Activated naive CD4-positive, alpha-beta T cell treated with anti-CD3 and anti-CD28 coated beads, Interleukin-2, amount 10 ng/mL, durations not matched to agents 7 days and 5 days (primary cell): Measurements from ENCODE around the gene ACTR3.
A peak's percentile ranks its signal among the peaks of the same experiment; 100 is the strongest.

ENCODE experiments used
- CTCF ChIA-PET: fragments of 350-600 bp; sonication (Branson Sonifier 250); formaldehyde crosslinking; loops from one replicate; lab custom pipeline; 2021; ENCODE audit warnings: antibody characterized with exemption; lab: Charles Lee
- DNase-seq: peaks from one replicate; pipeline ENCODE4 v3.0.0-alpha.2; 2020
- H3K27ac Mint-ChIP-seq: one replicate; pipeline ENCODE4 v1.8.0; 2021; ENCODE audit warnings: mild to moderate bottlenecking, moderate library complexity, mixed read lengths
- H3K27me3 Mint-ChIP-seq: one replicate; pipeline ENCODE4 v1.8.0; 2021; ENCODE audit warnings: mild to moderate bottlenecking, mixed read lengths
- H3K36me3 Mint-ChIP-seq: one replicate; pipeline ENCODE4 v1.8.0; 2021; ENCODE audit warnings: mixed read lengths
- H3K4me1 Mint-ChIP-seq: one replicate; pipeline ENCODE4 v1.8.0; 2021; ENCODE audit warnings: mixed read lengths
- H3K4me3 Mint-ChIP-seq: one replicate; pipeline ENCODE4 v1.8.0; 2021; ENCODE audit warnings: mild to moderate bottlenecking, moderate library complexity, mixed read lengths
- H3K9me3 Mint-ChIP-seq: one replicate; pipeline ENCODE4 v1.8.0; 2021; ENCODE audit warnings: mixed read lengths

Gene ACTR3

GRCh38 chr2:113858764-113859163 lies 31.1 kb upstream of the ACTR3 start:
- DNase-seq: no peak

GRCh38 chr2:113861740-113862139 lies 28.1 kb upstream of the ACTR3 start:
- Mint-ChIP-seq H3K27me3 (no peaks in the 10 kb centered on the region), H3K4me1 (no peaks in the 10 kb centered on the region), H3K36me3 (peaks cover 3% of the 10 kb centered on the region), H3K9me3 (no peaks in the 10 kb centered on the region), H3K4me3 (no peak overlapping the region), H3K27ac (no peak overlapping the region)
- CTCF ChIA-PET: interaction anchor here (0.6 kb wide), 1 partner anchor 1406 kb away, joined by 3 read pairs; no protein-coding TSS in a partner anchor
- DNase-seq: no peak

More at GRCh38 chr2:113858764-113859163, 31.1 kb upstream of the ACTR3 start:
- Mint-ChIP-seq H3K36me3 (peaks cover 3% of the 10 kb centered on the region), H3K4me1 (no peaks in the 10 kb centered on the region), H3K27ac (no peak overlapping the region), H3K27me3 (no peaks in the 10 kb centered on the region), H3K4me3 (no peak overlapping the region), H3K9me3 (no peaks in the 10 kb centered on the region)
- CTCF ChIA-PET: no interaction called here

DNA sequence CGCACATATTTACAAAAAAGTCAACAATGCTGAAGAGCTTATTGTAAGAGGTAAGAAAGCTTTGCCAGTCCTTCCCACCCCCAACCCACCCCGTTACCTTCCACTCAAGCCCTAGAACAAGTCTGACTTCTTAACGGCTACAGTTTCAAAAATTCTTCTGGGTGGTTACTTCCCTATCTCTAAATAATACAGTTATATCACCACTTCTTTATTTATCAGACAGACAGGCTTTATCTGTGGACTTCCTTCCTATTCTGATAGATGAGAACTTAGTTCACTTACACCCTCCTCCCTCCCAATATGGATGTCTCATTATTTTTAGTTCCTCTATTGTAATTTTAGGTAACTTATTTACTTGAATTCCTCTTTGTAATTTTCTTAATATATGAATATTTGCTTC lies 26.7 kb upstream of the ACTR3 start:
- Mint-ChIP-seq H3K27ac (no peak overlapping the region), H3K27me3 (no peaks in the 10 kb centered on the region), H3K36me3 (peaks cover 1% of the 10 kb centered on the region), H3K4me3 (no peak overlapping the region), H3K4me1 (peaks cover 1% of the 10 kb centered on the region), H3K9me3 (no peaks in the 10 kb centered on the region)
- CTCF ChIA-PET: no interaction called here
- no peak for DNase-seq

- no peak overlapping the region for H3K27ac Mint-ChIP-seq
Measured at GRCh38 chr2:113867571-113867970, 22.3 kb upstream of the ACTR3 start.

DNA sequence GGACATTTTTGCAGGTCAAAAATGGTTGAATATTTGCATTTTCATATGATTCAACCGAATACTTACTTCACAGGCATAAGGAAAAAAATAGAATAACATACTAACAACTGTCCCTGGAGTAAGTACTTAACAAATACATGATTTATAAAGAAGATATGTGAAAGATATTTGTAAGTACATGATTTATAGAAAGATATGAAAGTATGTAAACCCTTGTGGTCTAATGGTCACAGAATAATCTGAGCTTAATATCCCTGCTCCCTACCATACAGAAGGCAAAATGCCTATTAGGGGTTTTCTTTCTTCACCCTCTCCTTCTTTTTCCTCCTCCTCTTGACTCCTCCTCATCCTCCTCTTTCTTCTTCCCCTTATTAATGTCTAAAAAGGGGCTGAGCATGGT lies 20.6 kb upstream of the ACTR3 start:
- DNase-seq: no peak
- peaks cover 8% of the 10 kb centered on the region for H3K27me3 Mint-ChIP-seq
- CTCF ChIA-PET: no interaction called here
- peaks cover 13% of the 10 kb centered on the region for H3K36me3 Mint-ChIP-seq
- H3K4me1 Mint-ChIP-seq: peaks cover 18% of the 10 kb centered on the region
- H3K27ac Mint-ChIP-seq: no peak overlapping the region
- no peak overlapping the region for H3K4me3 Mint-ChIP-seq
- H3K9me3 Mint-ChIP-seq: no peaks in the 10 kb centered on the region

More at GRCh38 chr2:113867571-113867970, 22.3 kb upstream of the ACTR3 start:
- Mint-ChIP-seq H3K36me3 (no peaks in the 10 kb centered on the region), H3K27me3 (peaks cover 8% of the 10 kb centered on the region), H3K9me3 (no peaks in the 10 kb centered on the region), H3K4me1 (peaks cover 9% of the 10 kb centered on the region), H3K4me3 (no peak overlapping the region)
- CTCF ChIA-PET: no interaction called here
- DNase-seq: no peak

DNA sequence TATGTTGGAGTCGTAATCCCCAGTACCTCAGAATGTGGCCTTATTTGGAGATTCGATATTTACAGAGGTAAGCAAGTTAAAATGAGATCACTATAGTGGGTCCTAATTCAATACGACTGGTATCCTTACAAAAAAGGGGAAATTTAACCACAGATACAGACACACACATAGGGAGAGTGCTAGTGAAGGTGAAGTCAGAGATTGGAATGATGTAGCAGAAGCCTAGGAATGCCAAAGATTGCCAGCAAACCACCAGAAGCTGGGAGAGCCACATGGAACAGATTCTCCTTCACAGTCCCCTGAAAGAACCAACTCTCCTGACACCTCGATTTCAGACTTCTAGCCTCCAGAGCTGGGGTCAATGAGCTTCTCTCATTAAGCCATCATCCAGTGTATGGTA lies 17.7 kb upstream of the ACTR3 start:
- Mint-ChIP-seq H3K27ac (no peak overlapping the region), H3K9me3 (no peaks in the 10 kb centered on the region), H3K36me3 (peaks cover 13% of the 10 kb centered on the region), H3K4me1 (peaks cover 36% of the 10 kb centered on the region), H3K27me3 (peaks cover 8% of the 10 kb centered on the region), H3K4me3 (no peak overlapping the region)
- CTCF ChIA-PET: no interaction called here
- DNase-seq: no peak

- Mint-ChIP-seq H3K9me3 (no peaks in the 10 kb centered on the region), H3K27ac (peak overlapping the region; percentile 8), H3K36me3 (peaks cover 16% of the 10 kb centered on the region), H3K4me3 (no peak overlapping the region), H3K27me3 (peaks cover under 1% of the 10 kb centered on the region), H3K4me1 (peaks cover 45% of the 10 kb centered on the region)
- CTCF ChIA-PET: interaction anchor here (1.7 kb wide), 1 partner anchor 9 kb away, joined by 4 read pairs; no protein-coding TSS in a partner anchor
- DNase-seq: no peak
Measured at GRCh38 chr2:113873867-113874266, 16.0 kb upstream of the ACTR3 start.

DNA sequence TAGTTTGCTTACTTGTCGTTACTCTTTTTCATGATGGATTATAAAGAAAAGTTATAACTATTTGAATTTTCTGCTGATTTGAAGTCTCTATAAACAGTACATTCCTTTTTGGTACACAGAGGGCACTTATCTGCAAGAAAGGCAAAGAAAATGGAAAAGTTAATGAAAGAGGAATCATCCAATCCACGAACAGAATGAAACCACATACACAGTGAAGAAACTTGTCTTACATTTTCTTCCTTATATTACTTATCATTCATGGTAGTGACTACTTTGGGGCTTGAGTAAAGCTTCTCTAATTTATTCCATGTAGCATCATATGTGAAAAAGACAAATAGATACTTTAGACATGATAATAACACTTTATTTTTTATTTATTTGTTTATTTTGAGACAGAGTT lies 14.8 kb upstream of the ACTR3 start:
- Mint-ChIP-seq H3K27me3 (no peaks in the 10 kb centered on the region), H3K4me3 (no peak overlapping the region), H3K9me3 (no peaks in the 10 kb centered on the region), H3K36me3 (peaks cover 22% of the 10 kb centered on the region), H3K4me1 (peaks cover 56% of the 10 kb centered on the region), H3K27ac (peak overlapping the region; percentile 76)
- CTCF ChIA-PET: no interaction called here
- no peak for DNase-seq

GRCh38 chr2:113876503-113877387 lies 13.1 kb upstream of the ACTR3 start:
- peak; percentile 85 for DNase-seq
- Mint-ChIP-seq H3K27ac (peak overlapping the region; percentile 85), H3K36me3 (peaks cover 30% of the 10 kb centered on the region), H3K27me3 (no peaks in the 10 kb centered on the region), H3K9me3 (no peaks in the 10 kb centered on the region), H3K4me1 (peaks cover 69% of the 10 kb centered on the region), H3K4me3 (peak overlapping the region; percentile 43)
- CTCF ChIA-PET: interaction anchor here (0.6 to 4.1 kb wide), 4 partner anchors 11 to 120 kb away, joined by 3 to 21 read pairs (median 10); partner anchors contain the start of gene SLC35F5

GRCh38 chr2:113877711-113878598 lies 11.9 kb upstream of the ACTR3 start:
- H3K9me3 Mint-ChIP-seq: no peaks in the 10 kb centered on the region
- H3K4me3 Mint-ChIP-seq: peak overlapping the region; percentile 8
- H3K27me3 Mint-ChIP-seq: no peaks in the 10 kb centered on the region
- H3K27ac Mint-ChIP-seq: peak overlapping the region; percentile 85
- DNase-seq: no peak
- peaks cover 76% of the 10 kb centered on the region for H3K4me1 Mint-ChIP-seq
- peaks cover 39% of the 10 kb centered on the region for H3K36me3 Mint-ChIP-seq
- CTCF ChIA-PET: interaction anchor here (1.0 to 4.1 kb wide), 5 partner anchors 10 to 121 kb away, joined by 3 to 21 read pairs (median 3); partner anchors contain the start of gene SLC35F5

DNA sequence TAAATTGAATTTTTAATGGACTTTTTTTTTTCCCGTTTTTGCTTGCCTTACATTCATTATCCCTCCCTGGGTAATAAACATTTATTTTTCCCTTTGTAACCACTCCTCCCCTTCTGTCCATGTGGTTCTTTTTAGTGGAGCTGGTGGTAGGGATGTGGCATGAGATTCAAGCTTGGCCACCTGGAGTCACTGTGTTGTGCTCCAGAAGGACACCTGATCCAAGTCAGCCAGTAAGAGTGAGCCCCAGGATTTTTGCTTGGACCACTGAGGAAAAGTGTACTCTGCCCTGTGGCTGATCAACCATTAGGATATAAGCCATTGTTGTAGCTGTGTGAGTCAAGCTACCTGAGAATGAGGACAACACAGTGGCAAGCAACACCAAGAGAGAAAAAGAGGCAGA lies 11.1 kb upstream of the ACTR3 start:
- CTCF ChIA-PET: interaction anchor here (0.7 to 4.1 kb wide), 5 partner anchors 9 to 143 kb away, joined by 3 to 21 read pairs (median 3); no protein-coding TSS in a partner anchor
- H3K27ac Mint-ChIP-seq: peak overlapping the region; percentile 42
- peaks cover 72% of the 10 kb centered on the region for H3K4me1 Mint-ChIP-seq

DNA sequence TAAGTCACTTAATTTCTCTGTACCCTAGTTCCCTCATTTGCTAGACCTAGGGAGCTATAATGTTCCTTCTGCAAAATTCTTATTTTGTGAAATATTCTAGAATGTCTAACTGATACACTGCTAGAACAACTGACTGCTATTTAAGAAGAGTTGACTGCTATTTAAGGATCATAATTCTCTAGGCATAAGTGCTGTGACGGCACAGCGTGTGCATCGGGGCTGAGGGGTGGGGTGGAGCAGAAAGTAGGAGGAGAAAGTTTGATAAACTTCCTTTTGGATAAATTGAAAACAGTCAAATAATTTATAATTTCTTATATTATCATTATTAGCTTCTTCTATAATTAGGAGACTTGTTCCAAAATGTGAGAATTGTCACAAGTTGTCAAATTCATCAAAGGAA lies 10.4 kb upstream of the ACTR3 start:
- Mint-ChIP-seq H3K4me1 (peaks cover 66% of the 10 kb centered on the region), H3K27me3 (no peaks in the 10 kb centered on the region), H3K4me3 (no peak overlapping the region), H3K36me3 (peaks cover 30% of the 10 kb centered on the region), H3K9me3 (no peaks in the 10 kb centered on the region), H3K27ac (peak overlapping the region; percentile 21)
- DNase-seq: no peak
- CTCF ChIA-PET: interaction anchor here (0.9 to 4.1 kb wide), 3 partner anchors 8 to 178 kb away, joined by 3 to 21 read pairs (median 3); no protein-coding TSS in a partner anchor

More for the DNA sequence above, 11.1 kb upstream of the ACTR3 start:
- H3K27me3 Mint-ChIP-seq: no peaks in the 10 kb centered on the region
- H3K36me3 Mint-ChIP-seq: peaks cover 33% of the 10 kb centered on the region
- no peak overlapping the region for H3K4me3 Mint-ChIP-seq
- DNase-seq: no peak
- H3K9me3 Mint-ChIP-seq: no peaks in the 10 kb centered on the region

- CTCF ChIA-PET: interaction anchor here (3.1 kb wide), 1 partner anchor 8 kb away, joined by 21 read pairs; no protein-coding TSS in a partner anchor
- DNase-seq: peak; percentile 53
- Mint-ChIP-seq H3K27me3 (no peaks in the 10 kb centered on the region), H3K9me3 (no peaks in the 10 kb centered on the region), H3K36me3 (peaks cover 49% of the 10 kb centered on the region), H3K4me3 (peak overlapping the region; percentile 24), H3K4me1 (peaks cover 55% of the 10 kb centered on the region), H3K27ac (peak overlapping the region; percentile 83)
Measured at GRCh38 chr2:113886479-113887008, 3.3 kb upstream of the ACTR3 start.
